GM18511 (cell line): ENCODE results near the gene CC2D2A.

Source experiments
- ATAC-seq: cut with Tn5 transposase; IDR thresholded peaks from one replicate; pipeline ENCODE4 v1.9.1; 2021; ENCODE audit warnings: mild to moderate bottlenecking, moderate library complexity; ENCODE audit not compliant: unreplicated experiment

The CC2D2A gene

GRCh38 chr4:15459706-15460105 is 10.0 kb upstream of the CC2D2A start:
- ATAC-seq = no peak

DNA sequence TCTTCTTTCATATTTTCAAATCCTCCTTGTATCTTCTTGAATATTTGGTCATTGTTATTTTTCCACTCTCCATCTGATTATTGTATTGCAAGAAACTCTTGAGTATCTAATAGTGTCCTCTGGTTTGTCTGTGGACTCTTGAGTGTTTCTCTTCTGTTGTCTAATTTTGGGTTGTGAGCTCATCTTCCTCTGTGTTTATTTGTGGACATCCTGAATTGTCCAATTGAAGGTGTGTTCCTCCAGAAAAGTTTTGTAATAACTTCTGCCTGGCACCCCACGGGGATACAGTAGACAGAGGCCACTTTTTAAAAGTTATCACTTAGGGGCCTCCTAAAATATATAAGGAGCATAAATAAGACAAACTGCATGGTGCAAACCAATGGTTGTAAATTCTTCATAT is 3.1 kb upstream of the CC2D2A start:
- ATAC-seq = no peak

GRCh38 chr4:15470128-15470475 is 420 bp downstream of the CC2D2A start:
- ATAC-seq = no peak

DNA sequence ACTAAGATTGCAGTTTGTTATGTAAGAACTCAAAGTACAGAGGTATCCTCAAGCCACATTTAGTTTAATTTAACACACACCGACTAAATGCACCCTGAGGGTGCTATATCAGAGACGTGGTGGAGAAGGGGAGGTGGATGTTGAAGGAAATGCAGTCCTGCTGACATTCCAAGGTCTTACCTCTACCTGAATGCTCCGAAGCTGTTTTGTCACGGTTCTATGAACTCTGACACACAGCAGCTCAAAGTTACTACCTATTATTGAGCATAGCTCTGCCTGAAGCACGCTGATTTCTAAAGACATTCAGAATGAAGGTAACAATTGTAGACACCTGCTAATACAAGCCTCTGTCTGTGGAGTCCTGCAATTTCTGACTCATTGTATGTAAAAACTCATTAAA is 6.7 kb downstream of the CC2D2A start:
- ATAC-seq = no peak

DNA sequence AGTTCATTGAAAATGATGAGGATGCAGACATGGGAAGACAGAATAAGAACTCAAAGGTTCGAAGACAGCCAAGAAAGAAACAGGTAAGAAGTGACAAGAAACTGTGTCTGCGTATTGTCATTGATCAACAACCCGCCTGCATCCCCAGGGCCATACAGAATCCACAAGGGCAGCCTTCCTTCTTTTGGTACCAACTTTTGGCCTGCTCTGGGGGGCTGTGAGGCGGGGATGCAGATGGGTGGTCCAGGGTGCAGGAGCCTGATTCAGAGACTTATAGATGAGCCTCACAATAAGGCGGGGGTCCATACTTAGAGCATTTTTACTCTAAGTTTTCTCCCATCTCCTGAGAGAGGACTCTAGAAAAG is 9.0 kb downstream of the CC2D2A start:
- no peak for ATAC-seq

DNA sequence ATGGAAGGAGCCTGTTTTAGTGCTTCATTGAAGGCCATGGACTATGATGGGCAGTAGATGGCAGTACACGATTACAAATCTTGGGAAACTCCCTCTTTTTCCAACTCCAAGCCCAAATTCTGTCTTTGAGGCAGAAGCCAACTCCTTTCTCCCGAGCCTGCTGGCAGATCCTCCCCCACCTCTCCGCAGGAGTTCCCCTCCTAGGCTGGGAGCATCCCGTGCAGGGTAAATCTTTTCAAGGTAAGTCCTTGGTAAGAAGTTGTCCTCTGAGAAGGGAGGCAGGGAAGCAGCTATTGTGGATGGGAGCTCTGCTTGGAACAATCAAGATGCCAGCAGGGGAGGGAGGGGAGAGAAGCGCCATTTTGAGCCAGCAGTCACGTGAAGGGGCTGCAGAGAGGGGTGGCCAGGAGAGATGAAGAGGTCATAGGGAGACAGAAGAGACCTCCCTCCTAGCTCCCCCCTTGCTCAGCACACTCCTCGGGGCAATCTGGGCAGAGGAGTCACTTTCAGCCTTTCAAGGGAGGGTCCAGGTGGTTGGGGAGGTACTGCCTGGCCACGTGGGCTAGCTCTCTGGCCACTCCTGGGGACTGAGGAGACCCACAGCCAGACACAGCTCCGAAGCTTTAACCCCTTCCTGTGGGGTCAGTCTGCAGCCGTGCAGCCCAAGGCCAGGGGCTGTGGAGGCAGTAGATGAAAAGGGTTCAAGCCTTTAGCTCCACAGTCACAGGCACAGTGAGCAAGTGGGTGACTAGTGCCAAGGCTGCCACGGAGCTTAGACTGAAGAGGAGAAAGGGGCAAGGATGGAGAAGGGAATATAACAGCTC is 9.6 kb downstream of the CC2D2A start:
- peak; percentile 58 for ATAC-seq

DNA sequence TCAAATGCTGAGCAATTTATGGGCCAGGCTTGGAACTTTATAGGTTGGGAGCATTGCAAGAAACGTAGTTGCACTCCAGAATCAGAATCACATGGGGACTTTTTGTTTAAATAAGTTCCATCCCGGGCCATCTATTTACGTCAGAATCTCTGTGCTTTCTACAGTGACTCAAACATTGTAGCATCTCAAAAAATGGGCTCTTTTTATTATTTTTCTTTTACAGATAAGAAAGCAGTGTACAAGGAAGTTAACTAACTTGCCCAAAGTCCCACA is 10.2 kb downstream of the CC2D2A start:
- ATAC-seq = no peak

DNA sequence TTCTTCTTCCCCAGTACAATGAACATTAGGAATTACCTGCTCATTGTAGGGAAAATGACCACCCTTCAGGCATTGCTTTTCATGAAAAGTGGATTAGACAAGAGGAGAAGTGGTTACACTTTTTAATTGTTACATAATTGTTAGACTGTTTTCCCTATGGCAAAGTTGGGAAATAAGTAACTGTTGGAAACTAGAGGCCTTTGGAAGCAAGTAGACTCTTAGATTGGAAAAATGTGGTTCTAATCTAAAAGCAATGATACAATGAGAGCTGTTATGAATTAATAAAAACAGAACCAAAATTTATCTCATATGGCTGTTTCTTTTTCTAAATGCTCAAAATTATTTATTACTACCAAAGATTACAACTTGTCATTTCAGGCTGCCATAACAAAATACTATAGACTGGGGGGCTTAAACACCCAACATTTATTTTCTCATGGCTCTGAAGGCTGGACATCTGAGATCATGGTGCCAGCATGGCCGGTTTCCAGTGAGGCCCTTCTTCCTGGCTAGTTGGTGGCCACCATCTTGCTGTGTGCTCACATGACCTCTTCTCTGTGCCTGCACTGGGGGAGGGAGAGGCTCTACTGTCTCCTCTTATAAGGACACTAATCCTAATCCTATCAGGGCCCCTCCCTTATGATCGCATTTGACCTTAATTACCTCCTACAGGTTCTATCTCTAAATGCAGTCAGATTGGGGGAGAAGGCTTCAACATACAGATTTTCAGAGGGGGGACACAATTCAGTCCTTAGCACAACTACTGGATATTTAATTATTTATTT is 12.5 kb downstream of the CC2D2A start:
- no peak for ATAC-seq

DNA sequence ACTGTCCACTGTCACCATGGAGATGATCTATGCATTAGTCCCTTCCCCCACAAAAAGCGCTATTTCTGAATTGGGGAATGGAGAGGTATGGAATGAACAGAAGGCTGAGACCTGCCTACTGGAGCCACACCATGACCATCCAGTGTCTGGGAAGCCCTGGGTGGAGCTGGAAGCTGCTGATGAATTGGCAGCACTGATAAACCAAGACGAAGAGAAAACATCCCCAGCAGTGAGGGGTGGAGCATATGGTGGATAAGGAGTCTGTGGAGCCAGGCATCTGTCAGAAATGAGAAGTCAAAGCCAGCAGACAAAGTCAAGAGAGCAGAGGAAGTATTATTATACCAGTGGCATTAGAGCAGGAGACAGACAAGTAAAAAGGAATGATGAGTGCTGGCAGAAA is 13.2 kb downstream of the CC2D2A start:
- ATAC-seq = no peak

DNA sequence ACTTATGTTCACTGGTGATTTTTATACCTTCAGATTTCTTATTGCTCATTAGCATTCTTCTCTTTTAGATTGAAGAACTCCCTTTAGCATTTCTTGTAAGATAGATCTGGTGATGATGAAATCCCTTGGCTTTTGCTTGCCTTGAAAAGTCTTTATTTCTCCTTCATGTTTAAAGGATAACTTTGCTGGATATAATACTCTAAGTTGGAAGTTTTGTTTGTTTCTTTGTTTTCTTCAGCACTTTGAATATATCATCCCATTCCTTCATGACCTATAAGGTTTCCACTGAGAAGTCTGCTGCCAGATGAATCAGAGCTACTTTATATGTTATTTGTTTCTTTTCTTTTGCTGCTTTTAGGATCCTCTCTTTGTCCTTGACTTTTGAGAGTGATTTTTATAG is 18.5 kb downstream of the CC2D2A start:
- no peak for ATAC-seq

DNA sequence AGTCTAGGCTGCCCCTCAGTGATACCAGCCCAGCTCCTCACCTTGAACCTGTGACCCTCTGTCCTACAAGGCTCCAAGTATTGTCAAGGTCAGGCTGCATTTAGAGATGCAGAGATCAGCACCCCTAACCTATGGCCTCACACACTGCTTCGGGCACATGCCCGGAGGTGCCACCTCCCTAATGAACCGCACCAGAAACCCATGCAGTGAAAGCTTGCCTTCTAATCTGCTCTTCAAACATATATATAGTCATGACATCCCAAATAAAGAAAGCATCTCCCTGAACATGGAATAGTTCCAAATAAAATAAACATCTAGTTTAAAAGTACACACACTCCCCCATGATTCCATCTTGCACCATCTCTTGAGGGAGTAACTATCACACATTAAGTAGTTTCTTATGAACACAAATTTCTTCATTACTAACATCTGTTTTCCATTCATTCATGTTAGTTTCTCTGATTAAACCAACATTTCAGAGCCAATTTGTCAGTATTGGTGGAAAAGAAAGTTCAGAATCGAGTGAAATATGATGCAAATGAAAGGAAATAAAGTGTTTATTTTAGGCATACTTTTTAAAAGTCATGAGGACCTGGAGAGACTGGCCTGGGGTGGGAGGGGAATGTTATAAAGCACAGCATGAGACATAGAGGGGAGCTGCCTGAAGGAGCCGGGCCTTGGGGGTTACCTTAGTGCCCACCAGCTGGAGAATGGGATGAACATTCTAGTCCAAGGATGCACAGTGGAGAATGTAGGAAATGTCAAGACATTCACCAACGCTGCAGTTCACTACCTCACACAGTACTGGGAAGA is 19.2 kb downstream of the CC2D2A start:
- no peak for ATAC-seq

- ATAC-seq = no peak
Measured at GRCh38 chr4:15489551-15489950, 19.9 kb downstream of the CC2D2A start.

DNA sequence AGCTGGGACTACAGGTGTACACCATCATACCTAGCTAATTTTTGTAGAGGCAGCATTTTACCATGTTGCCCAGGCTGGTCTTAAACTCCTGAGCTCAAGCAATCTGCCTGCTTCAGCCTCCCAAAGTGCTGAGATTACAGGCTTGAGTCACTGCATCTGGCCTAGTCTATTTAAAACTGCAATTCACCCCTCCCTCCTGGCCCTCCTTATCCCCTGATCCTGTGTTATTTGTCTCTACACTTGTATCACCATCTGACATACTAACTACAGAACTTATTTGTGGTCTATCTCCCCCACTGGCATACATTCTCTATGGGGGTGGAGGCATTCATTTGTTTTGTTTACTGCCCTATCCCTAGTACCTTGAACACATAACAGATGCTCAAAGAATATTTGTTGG is 23.7 kb downstream of the CC2D2A start:
- ATAC-seq = no peak

DNA sequence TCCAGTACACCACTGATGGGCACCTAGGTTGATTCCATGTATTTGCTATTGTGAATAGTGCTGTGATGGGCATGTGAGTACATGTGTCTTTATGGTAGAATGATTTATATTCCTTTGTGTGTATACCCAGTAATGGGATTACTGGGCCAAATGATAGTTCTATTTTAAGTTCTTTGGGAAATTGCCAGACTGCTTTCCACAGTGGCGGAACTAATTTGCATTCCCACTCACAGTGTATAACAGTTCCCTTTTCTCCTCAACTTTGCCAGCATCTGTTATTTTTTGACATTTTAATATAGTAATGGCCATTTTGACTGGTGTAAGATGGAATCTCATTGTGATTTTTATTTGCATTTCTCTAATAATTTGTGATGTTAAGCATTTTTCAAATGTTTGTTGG is 25.9 kb downstream of the CC2D2A start:
- no peak for ATAC-seq

GRCh38 chr4:15498356-15498755 is 28.7 kb downstream of the CC2D2A start:
- ATAC-seq = no peak

DNA sequence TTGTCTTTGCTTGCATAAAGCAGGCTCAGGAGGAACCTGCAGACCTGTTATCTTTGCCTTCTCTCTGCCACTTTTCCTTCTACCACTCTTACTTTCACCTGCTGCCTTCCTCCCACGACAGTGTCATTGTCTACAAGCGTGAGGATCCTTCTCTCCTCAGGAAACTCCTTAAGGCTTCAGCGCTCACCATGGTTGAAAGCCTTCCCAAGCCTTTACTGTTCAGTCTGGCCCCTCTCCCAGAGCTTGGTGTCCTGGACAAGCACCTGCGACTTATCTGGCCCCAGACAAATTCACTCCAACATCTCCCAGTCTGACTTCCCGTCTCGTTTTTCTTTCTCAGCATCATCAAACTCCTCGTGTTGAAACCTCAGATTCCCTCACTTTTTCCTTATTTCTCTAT is 31.0 kb downstream of the CC2D2A start:
- no peak for ATAC-seq

DNA sequence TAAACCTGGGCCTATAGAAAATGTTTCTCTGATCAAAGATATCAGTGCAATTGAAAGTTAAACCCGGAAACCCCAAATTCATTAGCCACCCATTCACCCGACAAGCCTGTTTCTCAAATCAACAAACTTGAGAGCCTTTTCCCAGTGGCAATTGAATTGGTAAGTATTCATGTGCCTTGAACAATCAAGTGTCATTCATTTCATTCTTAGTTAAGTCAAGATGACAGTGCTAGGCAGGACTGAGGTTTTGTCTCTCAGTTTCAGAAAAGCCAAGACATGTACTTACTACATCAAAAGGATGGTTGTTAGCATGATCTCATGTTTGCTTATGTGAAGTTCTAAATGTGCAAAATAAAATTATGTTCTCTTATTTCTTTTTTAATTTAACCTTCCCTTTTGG is 32.3 kb downstream of the CC2D2A start:
- ATAC-seq = no peak

GRCh38 chr4:15502384-15502783 is 32.7 kb downstream of the CC2D2A start:
- no peak for ATAC-seq

DNA sequence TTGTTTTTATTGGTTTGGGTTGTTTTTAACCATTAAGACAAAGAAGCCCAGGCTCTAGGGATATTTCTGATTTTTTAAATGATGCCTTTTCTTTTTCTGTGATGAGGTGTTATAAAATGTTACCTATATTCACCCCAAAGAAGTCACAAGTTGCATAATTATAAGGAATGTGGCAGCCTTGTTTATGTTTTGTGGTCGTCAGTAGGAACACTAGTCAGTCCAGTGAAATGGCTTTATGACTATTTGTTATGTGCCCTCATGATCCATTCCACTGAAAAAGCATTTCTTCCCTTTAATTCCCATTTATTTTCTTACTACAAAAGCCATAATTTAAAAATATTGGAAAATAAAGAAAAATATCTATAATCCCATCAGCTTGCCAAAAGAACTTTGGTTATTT is 34.4 kb downstream of the CC2D2A start:
- ATAC-seq = no peak

- ATAC-seq = no peak
Measured at GRCh38 chr4:15506464-15506863, 36.8 kb downstream of the CC2D2A start.

DNA sequence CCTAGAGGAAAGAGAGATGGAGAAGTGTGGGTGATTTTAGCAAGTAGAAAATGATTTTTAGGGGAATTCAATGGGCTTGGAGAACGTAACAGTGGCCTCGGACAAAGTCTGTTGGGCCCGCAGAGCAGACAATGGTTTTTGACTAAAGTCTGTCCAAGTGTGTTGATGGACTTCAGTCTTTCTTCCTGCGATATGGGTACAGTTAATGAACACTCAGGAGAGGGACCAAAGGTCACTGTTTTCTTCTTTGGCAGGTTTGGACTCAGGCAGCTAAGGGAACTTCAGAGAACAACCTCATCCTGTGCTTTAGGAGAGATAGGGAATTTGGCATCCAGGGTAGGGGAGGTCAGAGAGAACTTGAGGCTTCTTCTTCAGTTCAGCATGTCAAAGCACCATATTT is 38.0 kb downstream of the CC2D2A start:
- no peak for ATAC-seq

GRCh38 chr4:15510961-15511360 is 41.3 kb downstream of the CC2D2A start:
- ATAC-seq = no peak
